Effector memory CD8-positive, alpha-beta T cell (primary cell): ENCODE data around the gene ETNK2.

Experiments used
- ATAC-seq: fragments of 150-1000 bp; cut with Tn5 transposase; replicated peaks from 2 replicates; pipeline ENCODE4 v1.10.0; 2021; ENCODE audit warnings: mild to moderate bottlenecking, moderate library complexity
- DNase-seq, 3 experiments: peaks; one replicate each; pipeline ENCODE4 v3.0.0; 2021
- H3K27ac Mint-ChIP-seq, 2 donors: one replicate each; pipeline ENCODE4 v1.8.0; 2022; ENCODE audit warnings: mild to moderate bottlenecking in 2 of 2, mixed read lengths in 2 of 2, moderate library complexity in 2 of 2
- H3K27me3 Mint-ChIP-seq, 2 donors: one replicate each; pipeline ENCODE4 v1.8.0; 2022; ENCODE audit warnings: mixed read lengths in 2 of 2
- H3K36me3 Mint-ChIP-seq: one replicate; pipeline ENCODE4 v1.8.0; 2022; ENCODE audit warnings: mild to moderate bottlenecking, moderate library complexity, mixed read lengths; ENCODE audit not compliant: insufficient read depth
- H3K4me1 Mint-ChIP-seq, 2 donors: one replicate each; pipeline ENCODE4 v1.8.0; 2022; ENCODE audit warnings: low read depth in 2 of 2, mixed read lengths in 2 of 2
- H3K4me3 Mint-ChIP-seq, 2 donors: one replicate each; pipeline ENCODE4 v1.8.0; 2022; ENCODE audit warnings: mild to moderate bottlenecking in 2 of 2, mixed read lengths in 2 of 2, moderate library complexity in 2 of 2
- H3K9me3 Mint-ChIP-seq, 2 donors: one replicate each; pipeline ENCODE4 v1.8.0; 2022; ENCODE audit warnings: mixed read lengths in 2 of 2

Gene ETNK2

GRCh38 chr1:204134103-204134502 is 17.7 kb downstream of the ETNK2 start:
- no peak for DNase-seq
- peaks cover 0 to 6% of the 10 kb centered on the region in 2 donors for H3K27me3 Mint-ChIP-seq
- no peak overlapping the region for H3K4me3 Mint-ChIP-seq
- ATAC-seq: no peak
- peaks cover 3% of the 10 kb centered on the region in 2 donors for H3K4me1 Mint-ChIP-seq
- no peaks in the 10 kb centered on the region for H3K9me3 Mint-ChIP-seq
- no peak overlapping the region for H3K27ac Mint-ChIP-seq
- no peaks in the 10 kb centered on the region for H3K36me3 Mint-ChIP-seq

GRCh38 chr1:204132718-204133117 is 19.1 kb downstream of the ETNK2 start:
- Mint-ChIP-seq H3K4me1 (peaks cover 8 to 10% of the 10 kb centered on the region in 2 donors), H3K9me3 (no peaks in the 10 kb centered on the region), H3K27me3 (peaks cover 0 to 6% of the 10 kb centered on the region in 2 donors), H3K4me3 (no peak overlapping the region), H3K36me3 (no peaks in the 10 kb centered on the region), H3K27ac (peak overlapping the region in 1 of 2 donors; percentile 20)
- no peak for ATAC-seq
- DNase-seq: no peak

GRCh38 chr1:204131978-204132377 is 19.9 kb downstream of the ETNK2 start:
- H3K4me3 Mint-ChIP-seq: no peak overlapping the region
- ATAC-seq (no peak), DNase-seq (no peak)
- no peaks in the 10 kb centered on the region for H3K9me3 Mint-ChIP-seq
- H3K27me3 Mint-ChIP-seq: peaks cover 0 to 6% of the 10 kb centered on the region in 2 donors
- H3K36me3 Mint-ChIP-seq: no peaks in the 10 kb centered on the region
- peaks cover 8 to 10% of the 10 kb centered on the region in 2 donors for H3K4me1 Mint-ChIP-seq
- peak overlapping the region in 1 of 2 donors; percentile 10 for H3K27ac Mint-ChIP-seq

GRCh38 chr1:204130981-204131892 is 20.6 kb downstream of the ETNK2 start:
- Mint-ChIP-seq H3K9me3 (no peaks in the 10 kb centered on the region), H3K27me3 (peaks cover 0 to 6% of the 10 kb centered on the region in 2 donors), H3K4me3 (no peak overlapping the region), H3K4me1 (peaks cover 8 to 12% of the 10 kb centered on the region in 2 donors), H3K27ac (peak overlapping the region in 1 of 2 donors; percentile 69), H3K36me3 (no peaks in the 10 kb centered on the region)
- ATAC-seq (no peak), DNase-seq (no peak)

- ATAC-seq: no peak
- no peak overlapping the region for H3K4me3 Mint-ChIP-seq
- no peaks in the 10 kb centered on the region for H3K9me3 Mint-ChIP-seq
These were observed 21.7 kb downstream of the ETNK2 start for GRCh38 chr1:204130178-204130577.

GRCh38 chr1:204128964-204129896 is 22.6 kb downstream of the ETNK2 start:
- DNase-seq: peak; percentile 41 to 52 (median 49)
- H3K27me3 Mint-ChIP-seq: no peaks in the 10 kb centered on the region
- peak overlapping the region in 1 of 2 donors; percentile 61 for H3K4me3 Mint-ChIP-seq
- no peaks in the 10 kb centered on the region for H3K9me3 Mint-ChIP-seq
- peaks cover 6% of the 10 kb centered on the region for H3K36me3 Mint-ChIP-seq
- peak; percentile 90 for ATAC-seq
- peaks cover 8 to 12% of the 10 kb centered on the region in 2 donors for H3K4me1 Mint-ChIP-seq
- peak overlapping the region in 1 of 2 donors; percentile 52 for H3K27ac Mint-ChIP-seq

More at GRCh38 chr1:204130178-204130577, 21.7 kb downstream of the ETNK2 start:
- H3K27me3 Mint-ChIP-seq: no peaks in the 10 kb centered on the region
- H3K4me1 Mint-ChIP-seq: peaks cover 8 to 12% of the 10 kb centered on the region in 2 donors
- DNase-seq: no peak
- no peak overlapping the region for H3K27ac Mint-ChIP-seq
- no peaks in the 10 kb centered on the region for H3K36me3 Mint-ChIP-seq

- H3K9me3 Mint-ChIP-seq: no peaks in the 10 kb centered on the region
- H3K4me1 Mint-ChIP-seq: peaks cover 8 to 12% of the 10 kb centered on the region in 2 donors
- H3K27ac Mint-ChIP-seq: peak overlapping the region in 1 of 2 donors; percentile 52
- H3K4me3 Mint-ChIP-seq: peak overlapping the region in 1 of 2 donors; percentile 61
- DNase-seq (no peak), ATAC-seq (peak; percentile 8)
- H3K36me3 Mint-ChIP-seq: peaks cover 7% of the 10 kb centered on the region
- H3K27me3 Mint-ChIP-seq: no peaks in the 10 kb centered on the region
These were observed 23.3 kb downstream of the ETNK2 start for GRCh38 chr1:204128464-204128963.

- H3K4me3 Mint-ChIP-seq: no peak overlapping the region
- H3K4me1 Mint-ChIP-seq: peaks cover 8 to 12% of the 10 kb centered on the region in 2 donors
- peaks cover 11% of the 10 kb centered on the region for H3K36me3 Mint-ChIP-seq
- H3K27ac Mint-ChIP-seq: peak overlapping the region; percentile 13 to 52
- no peak for DNase-seq
- H3K9me3 Mint-ChIP-seq: no peaks in the 10 kb centered on the region
- no peaks in the 10 kb centered on the region for H3K27me3 Mint-ChIP-seq
- peak; percentile 37 for ATAC-seq
These were observed 24.1 kb downstream of the ETNK2 start for GRCh38 chr1:204127597-204128242.

- Mint-ChIP-seq H3K27me3 (no peaks in the 10 kb centered on the region), H3K9me3 (no peaks in the 10 kb centered on the region), H3K4me1 (peaks cover 8 to 12% of the 10 kb centered on the region in 2 donors), H3K36me3 (peaks cover 11% of the 10 kb centered on the region), H3K27ac (peak overlapping the region in 1 of 2 donors; percentile 13), H3K4me3 (no peak overlapping the region)
- ATAC-seq (no peak), DNase-seq (no peak)
These were observed 24.9 kb downstream of the ETNK2 start for GRCh38 chr1:204126956-204127355.

GRCh38 chr1:204126386-204126785 is 25.5 kb downstream of the ETNK2 start:
- Mint-ChIP-seq H3K27ac (no peak overlapping the region), H3K9me3 (no peaks in the 10 kb centered on the region), H3K4me1 (peaks cover 8 to 12% of the 10 kb centered on the region in 2 donors), H3K27me3 (no peaks in the 10 kb centered on the region), H3K36me3 (peaks cover 11% of the 10 kb centered on the region), H3K4me3 (no peak overlapping the region)
- no peak for ATAC-seq
- DNase-seq: no peak

- DNase-seq (no peak), ATAC-seq (no peak)
- Mint-ChIP-seq H3K27me3 (no peaks in the 10 kb centered on the region), H3K36me3 (peaks cover 11% of the 10 kb centered on the region), H3K4me3 (no peak overlapping the region), H3K27ac (no peak overlapping the region), H3K4me1 (peaks cover 8 to 12% of the 10 kb centered on the region in 2 donors), H3K9me3 (no peaks in the 10 kb centered on the region)
These were observed 26.0 kb downstream of the ETNK2 start for GRCh38 chr1:204125759-204126351.

GRCh38 chr1:204124639-204125038 is 27.2 kb downstream of the ETNK2 start:
- DNase-seq: no peak

More at GRCh38 chr1:204124639-204125038, 27.2 kb downstream of the ETNK2 start:
- H3K36me3 Mint-ChIP-seq: peaks cover 11% of the 10 kb centered on the region
- H3K27ac Mint-ChIP-seq: no peak overlapping the region
- no peaks in the 10 kb centered on the region for H3K9me3 Mint-ChIP-seq
- H3K27me3 Mint-ChIP-seq: no peaks in the 10 kb centered on the region
- peaks cover 8 to 12% of the 10 kb centered on the region in 2 donors for H3K4me1 Mint-ChIP-seq
- no peak for ATAC-seq
- no peak overlapping the region for H3K4me3 Mint-ChIP-seq
